ENCODE results near the gene HES7.

The HES7 gene

GRCh38 chr17:8155996-8156245 is 32.0 kb upstream of the HES7 start:
- peak in 1 of 58 donors; percentile 66 for DNase-seq

DNA sequence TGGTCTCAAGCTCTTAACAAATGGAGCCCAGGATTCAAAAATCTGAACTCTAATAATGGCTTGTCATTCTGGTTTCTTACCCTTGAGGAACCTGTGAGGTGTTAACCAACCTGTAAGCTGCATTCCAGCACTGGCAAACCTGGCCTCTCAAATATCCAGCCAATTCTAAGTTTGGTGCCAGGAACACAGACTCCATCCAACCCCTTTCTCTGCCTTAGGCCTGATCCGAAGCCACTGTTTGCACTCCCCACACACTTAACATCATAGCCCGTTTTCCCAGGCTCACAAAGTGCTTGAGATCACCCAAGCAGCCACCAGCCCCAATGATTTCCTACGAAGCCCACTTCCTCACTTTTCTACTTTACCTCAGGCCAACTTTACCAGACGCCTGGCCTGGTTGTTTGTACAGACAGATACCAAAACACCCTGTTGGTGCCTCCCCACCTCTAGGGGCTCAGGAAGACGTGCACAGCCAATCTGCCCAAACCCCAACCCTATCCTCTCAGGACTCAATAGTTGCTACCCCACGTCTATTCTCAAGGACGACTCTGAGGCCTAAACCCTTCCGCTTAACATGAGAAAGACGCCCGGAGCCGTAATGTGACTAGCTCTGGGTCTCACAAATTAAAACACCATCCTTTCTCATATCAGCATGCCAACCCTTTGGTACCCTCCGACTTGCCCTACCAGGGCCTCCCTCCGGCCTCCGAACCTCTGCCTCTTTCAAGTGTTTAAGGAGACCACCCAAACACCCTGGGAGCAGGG is 31.5 kb upstream of the HES7 start:
- peak in 2 of 58 donors; percentile 12 to 17 for DNase-seq

DNA sequence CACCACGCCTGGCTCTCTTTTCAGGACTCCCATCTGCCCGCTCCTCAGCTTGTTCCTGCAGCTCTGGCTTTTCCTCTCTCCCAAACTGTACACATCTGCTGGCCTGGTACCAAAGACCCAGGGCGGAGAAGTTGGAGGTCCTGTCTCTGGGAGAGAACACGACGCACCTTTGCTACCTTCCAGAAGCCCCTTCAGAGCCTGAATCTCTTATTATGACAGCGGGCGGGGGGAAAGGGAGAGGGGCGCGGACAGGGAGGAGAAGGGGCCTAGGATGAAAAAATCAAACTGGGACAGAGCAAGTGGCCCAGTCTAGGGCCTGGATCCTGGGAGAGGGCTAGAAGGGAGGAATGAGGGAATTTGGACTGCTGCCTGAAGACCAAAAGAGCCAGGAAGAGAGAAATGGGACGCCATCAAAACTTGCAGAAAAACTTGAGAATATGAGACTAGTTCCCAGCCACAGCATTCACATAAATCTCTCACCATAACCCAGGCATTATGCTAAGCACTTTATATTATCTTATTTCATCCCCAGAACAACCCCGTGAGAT is 30.8 kb upstream of the HES7 start:
- no peak for DNase-seq

- DNase-seq: peak; percentile 65 to 99 (median 96)
These were observed 30.2 kb upstream of the HES7 start for GRCh38 chr17:8153957-8154607.

- DNase-seq: peak in 54 of 58 donors; percentile 19 to 90 (median 64)
These were observed 29.6 kb upstream of the HES7 start for GRCh38 chr17:8153525-8153956.

GRCh38 chr17:8153031-8153451 is 29.1 kb upstream of the HES7 start:
- no peak for DNase-seq

- peak; percentile 70 to 98 (median 94) for DNase-seq
These were observed 28.3 kb upstream of the HES7 start, which contains the start of gene PER1 for GRCh38 chr17:8152112-8152775. Gene PER1, minus strand, starts transcription at chr17:8152404. Its CDS starts 1,698 bp downstream, at chr17:8150706.

GRCh38 chr17:8151641-8152111 is 27.8 kb upstream of the HES7 start:
- peak in 53 of 58 donors; percentile 33 to 79 (median 65) for DNase-seq

DNA sequence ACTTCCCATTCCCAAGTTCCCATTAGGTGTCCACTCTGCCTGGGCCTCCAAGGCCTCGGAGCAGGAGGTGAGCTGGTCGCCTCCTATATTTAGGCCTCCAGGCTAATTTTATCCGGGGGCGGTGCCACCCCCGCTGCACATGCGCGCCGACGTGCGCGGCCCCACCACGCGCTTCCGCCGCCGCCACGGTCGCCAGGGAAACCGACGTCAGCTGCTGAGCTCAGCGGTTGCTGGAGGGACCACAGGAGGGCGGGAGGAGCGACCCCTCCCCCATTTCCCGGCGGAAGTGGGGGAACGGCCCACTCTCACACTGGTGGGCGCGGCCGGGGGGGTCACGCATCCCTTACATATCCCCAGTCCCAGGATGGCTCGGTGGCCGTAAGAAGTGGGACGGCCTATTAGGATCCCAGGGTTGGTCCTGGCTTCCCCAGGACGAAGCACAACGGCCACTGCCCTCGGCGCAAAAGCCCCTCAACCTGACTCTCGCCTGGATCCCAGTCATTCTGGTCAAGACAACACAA is 27.3 kb upstream of the HES7 start:
- peak; percentile 36 to 93 (median 82) for DNase-seq

DNA sequence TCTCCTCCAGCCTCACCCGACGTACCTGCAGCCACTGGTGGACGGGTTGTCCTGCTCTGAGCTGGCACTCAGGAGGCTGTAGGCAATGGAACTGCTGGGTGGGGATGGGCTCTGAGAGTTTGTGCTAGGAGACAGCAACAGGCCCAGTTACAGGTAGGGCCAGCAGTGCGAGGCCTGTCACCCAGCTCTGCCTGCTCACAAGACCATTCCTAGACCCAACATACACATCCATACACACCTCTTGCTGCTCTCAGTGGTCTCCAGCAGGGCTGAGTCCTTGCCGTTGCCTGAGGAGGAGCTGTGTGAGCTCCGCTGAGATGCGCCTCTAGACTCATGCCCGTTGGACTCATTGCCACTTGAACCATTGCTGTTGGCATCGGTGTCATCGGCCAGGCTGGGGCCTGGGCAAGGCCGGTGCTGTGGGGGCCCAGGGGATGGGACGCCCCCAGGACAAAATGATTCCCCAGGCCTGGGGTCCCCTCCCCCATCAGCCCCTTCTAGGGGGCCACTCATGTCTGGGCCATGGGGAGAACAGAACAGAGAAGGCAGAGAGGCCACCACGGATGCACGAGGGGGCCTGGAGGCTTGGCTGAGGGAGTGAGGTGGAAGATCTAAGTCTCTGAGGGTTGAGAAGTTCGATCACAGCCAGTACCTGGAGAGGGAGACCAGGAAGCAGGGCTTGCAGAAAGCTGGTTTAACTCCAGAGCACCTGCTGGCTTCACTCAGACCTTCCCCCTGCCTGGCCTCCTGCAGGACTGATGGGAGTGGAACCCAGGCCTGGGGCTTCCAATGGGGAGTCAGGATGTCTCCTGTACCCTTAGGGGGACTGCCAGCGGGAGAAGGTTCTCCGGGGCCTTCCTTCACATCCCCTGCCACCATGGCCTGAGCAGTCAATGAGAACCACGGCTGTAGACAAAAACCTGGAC is 26.6 kb upstream of the HES7 start:
- DNase-seq: no peak

GRCh38 chr17:8149419-8150193 is 25.7 kb upstream of the HES7 start:
- DNase-seq: no peak

DNA sequence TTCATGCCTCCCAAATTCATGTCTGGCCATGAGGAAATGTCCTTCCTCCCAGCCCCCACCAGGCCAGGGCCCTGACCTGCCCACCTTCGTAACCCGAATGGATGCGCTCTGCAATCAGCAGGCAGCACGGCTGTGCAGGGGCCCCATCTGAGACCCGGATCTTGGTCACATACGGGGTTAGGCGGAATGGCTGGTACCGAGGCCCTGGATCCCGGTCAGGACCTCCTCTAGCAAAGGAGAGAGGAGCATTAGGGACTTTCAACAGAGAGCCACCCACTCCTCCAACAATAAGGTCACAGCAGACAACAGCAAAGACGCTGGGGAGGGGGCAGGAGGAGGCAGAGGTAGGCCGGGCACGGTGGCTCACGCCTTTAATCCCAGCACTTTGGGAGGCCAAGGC is 24.7 kb upstream of the HES7 start:
- DNase-seq: no peak

- DNase-seq: no peak
These were observed 24.0 kb upstream of the HES7 start for GRCh38 chr17:8147805-8148404.

DNA sequence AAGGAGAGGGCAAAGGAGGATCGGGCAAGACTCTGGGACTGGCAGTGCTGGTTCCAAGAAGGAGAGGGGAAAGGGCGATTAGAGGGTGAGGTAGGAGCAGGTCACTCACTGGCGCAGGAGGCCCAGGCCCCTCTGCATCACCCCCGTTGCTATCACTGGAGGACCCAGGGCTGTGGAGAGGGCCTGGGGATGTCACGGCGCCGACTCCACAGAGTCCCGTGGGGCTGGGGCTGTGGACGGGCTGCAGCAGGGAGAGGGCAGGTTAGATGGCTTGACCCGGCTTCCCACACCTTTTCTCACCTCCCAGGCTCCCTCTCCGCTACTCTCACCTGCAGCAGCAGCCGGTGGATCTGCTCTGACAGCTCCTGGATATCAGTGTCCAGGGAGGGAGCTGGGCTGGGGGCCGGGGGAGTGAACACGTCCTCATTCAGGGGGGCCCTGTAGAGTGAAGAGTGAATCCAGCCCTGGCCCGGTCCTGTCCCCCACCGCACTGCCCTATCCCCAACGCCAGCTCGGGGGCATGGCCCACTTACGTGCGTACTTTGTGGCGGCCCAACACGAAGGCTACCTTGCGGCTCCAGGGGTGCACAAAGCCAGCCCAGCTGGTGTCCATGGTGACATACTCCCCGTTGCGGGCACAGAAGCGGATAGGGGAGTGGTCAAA is 23.4 kb upstream of the HES7 start:
- DNase-seq: no peak

DNA sequence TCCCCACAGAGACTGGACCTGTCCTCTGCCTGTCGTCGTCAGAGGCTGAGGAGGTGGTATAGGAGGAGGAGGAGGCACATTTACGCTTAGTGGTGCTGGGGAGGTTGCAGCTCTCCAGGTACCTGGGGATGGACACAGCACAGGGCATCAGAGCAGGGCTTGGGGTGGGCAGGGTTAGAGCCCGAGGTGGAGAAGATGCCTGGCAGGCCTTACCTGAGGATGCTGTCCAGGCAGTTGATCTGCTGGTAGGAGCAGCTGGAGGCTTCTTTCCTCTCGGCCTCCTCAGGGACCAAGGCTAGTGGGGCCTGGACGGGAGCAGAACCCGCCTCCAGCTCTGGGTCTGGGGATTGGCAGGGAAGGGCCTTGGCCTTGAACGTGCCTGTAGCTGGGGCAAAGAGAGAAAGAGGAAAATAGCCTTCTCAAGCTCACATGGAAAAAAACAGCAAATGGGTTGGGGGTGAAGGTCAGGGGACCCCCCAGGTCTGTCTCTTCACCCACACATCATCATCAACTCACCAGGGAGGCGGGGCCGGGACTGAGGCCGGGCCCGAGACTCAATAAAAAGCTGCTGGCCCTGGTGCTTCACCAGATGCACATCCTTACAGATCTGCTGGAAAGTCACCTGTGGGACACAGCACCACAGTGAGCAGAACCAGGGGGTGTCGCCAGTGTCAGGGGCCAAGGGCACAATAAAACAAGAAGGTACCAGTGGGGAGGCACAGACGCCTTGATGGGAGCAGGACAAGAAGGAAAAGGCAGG is 22.7 kb upstream of the HES7 start:
- DNase-seq: no peak

DNA sequence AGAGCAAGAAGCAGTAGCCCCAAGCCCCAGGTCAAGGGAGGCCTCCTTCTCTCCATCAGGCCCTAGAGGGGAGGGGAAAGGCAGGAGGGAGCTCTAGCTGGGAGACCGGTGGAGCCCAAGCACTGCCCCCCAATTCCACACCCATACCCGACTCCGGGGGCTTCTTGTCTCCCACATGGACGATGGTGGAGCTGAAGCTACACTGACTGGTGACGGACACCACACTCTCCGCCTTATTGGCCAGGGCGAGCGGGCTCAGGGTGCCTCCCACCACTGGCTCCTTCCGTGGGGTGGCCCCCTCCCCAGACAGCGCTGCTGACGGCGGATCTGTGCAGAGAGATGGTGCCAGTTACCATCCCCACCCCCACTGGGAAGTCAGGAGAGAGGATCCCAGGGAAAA is 21.9 kb upstream of the HES7 start:
- DNase-seq: no peak

GRCh38 chr17:8144401-8145231 is 20.7 kb upstream of the HES7 start:
- DNase-seq: no peak
